Activated T-helper 17 cell treated with anti-CD3 and anti-CD28 coated beads, Interleukin-2, amount 50 U/mL, for 72 hours (primary cell): Measurements from ENCODE around the gene KLK4. TPM values are rescaled to one million over a fixed set of nuclear protein-coding genes. Genes with fewer than 3 reads are reported as not detected.

Experiments
- ATAC-seq: fragments of 150-1000 bp; cut with Tn5 transposase; replicated peaks from 2 replicates; pipeline ENCODE4 v1.10.0; 2021; ENCODE audit warnings: mild to moderate bottlenecking, moderate library complexity
- H3K27ac Mint-ChIP-seq: one replicate; pipeline ENCODE4 v1.8.0; 2022; ENCODE audit warnings: mixed read lengths
- H3K27me3 Mint-ChIP-seq: one replicate; pipeline ENCODE4 v1.8.0; 2022; ENCODE audit warnings: mixed read lengths
- H3K36me3 Mint-ChIP-seq: one replicate; pipeline ENCODE4 v1.8.0; 2022; ENCODE audit warnings: low read depth, mild to moderate bottlenecking, mixed read lengths
- H3K4me1 Mint-ChIP-seq: one replicate; pipeline ENCODE4 v1.8.0; 2022; ENCODE audit warnings: mixed read lengths
- H3K4me3 Mint-ChIP-seq: one replicate; pipeline ENCODE4 v1.8.0; 2022; ENCODE audit warnings: mild to moderate bottlenecking, mixed read lengths
- H3K9me3 Mint-ChIP-seq: one replicate; pipeline ENCODE4 v1.8.0; 2022; ENCODE audit warnings: mixed read lengths
- total RNA-seq, 2 donors: library from RNA; stranded (reverse); gene quantifications; one replicate each; pipeline ENCODE4 v1.2.3, GENCODE V29; 2022

KLK4 gene, protein sequence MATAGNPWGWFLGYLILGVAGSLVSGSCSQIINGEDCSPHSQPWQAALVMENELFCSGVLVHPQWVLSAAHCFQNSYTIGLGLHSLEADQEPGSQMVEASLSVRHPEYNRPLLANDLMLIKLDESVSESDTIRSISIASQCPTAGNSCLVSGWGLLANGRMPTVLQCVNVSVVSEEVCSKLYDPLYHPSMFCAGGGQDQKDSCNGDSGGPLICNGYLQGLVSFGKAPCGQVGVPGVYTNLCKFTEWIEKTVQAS
- not detected for total RNA-seq

- Mint-ChIP-seq H3K4me3 (no peak within 1 kb of the TSS), H3K4me1 (no peaks in the 10 kb centered on the region), H3K27ac (no peak within 1 kb of the TSS), H3K9me3 (no peaks in the 10 kb centered on the region), H3K36me3 (no peaks in the 10 kb centered on the region), H3K27me3 (peaks cover 52% of the 10 kb centered on the region)
- no peak for ATAC-seq
Measured at GRCh38 chr19:50911206-50912101, at the start of gene KLK4. Gene KLK4, minus strand, starts transcription at chr19:50911395. Its CDS starts 657 bp downstream, at chr19:50910738.

GRCh38 chr19:50959731-50960500 lies 48.7 kb upstream of the KLK4 start:
- H3K4me1 Mint-ChIP-seq: peaks cover 6% of the 10 kb centered on the region
- H3K36me3 Mint-ChIP-seq: no peaks in the 10 kb centered on the region
- H3K27ac Mint-ChIP-seq: no peak overlapping the region
- H3K27me3 Mint-ChIP-seq: peaks cover 40% of the 10 kb centered on the region
- peaks cover 16% of the 10 kb centered on the region for H3K9me3 Mint-ChIP-seq
- ATAC-seq: no peak
- H3K4me3 Mint-ChIP-seq: no peak overlapping the region

DNA sequence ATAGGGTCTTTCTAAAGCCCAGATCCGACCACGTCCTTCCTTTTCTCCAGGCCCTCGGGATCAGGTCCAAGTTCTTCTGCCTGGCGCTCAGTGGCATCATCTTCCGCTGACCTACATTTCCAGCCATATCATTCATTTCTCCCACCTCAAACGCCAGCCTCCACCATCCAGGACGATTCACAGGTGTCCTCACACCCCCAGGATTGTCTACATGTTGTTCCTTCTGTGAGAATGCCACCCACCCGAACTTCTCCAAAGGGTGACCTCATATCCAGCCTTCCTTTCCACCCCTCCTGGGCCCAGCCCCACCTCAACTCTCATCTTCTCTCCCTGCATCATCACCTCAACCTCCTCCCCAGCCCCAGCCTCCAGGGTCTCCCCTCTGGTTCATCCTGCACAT lies 46.4 kb upstream of the KLK4 start:
- no peak for ATAC-seq
- H3K36me3 Mint-ChIP-seq: no peaks in the 10 kb centered on the region
- H3K27me3 Mint-ChIP-seq: peaks cover 37% of the 10 kb centered on the region
- H3K4me3 Mint-ChIP-seq: no peak overlapping the region
- H3K4me1 Mint-ChIP-seq: peaks cover 6% of the 10 kb centered on the region
- no peak overlapping the region for H3K27ac Mint-ChIP-seq
- H3K9me3 Mint-ChIP-seq: peaks cover 12% of the 10 kb centered on the region

DNA sequence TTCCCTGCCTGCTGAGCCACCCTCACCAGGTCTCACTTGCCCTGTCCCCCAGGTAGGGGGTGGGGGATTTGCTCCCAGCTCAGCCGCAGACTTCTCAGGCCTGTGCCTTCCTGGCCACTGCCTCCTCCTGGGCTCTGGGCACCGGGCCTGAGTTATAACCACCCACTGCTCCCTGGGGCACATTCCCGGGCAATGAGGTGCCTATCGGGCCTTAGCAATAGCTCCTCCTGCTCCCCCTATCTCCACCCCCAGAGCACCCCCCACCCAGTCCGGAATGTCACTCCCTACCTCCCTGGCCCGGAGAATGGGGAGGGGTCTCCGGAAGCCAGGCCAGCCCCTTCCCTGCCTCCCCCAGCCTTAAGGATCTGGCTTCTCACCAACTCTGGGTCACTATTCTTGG lies 41.7 kb upstream of the KLK4 start, which contains the start of gene KLK5:
Gene KLK5 (minus strand): TSS at position 129 of the 400 bp plus-strand sequence. CDS start 381 bp downstream, outside the sequence.
- no peak within 1 kb of the TSS for H3K4me3 Mint-ChIP-seq
- H3K9me3 Mint-ChIP-seq: no peaks in the 10 kb centered on the region
- H3K4me1 Mint-ChIP-seq: no peaks in the 10 kb centered on the region
- peaks cover 31% of the 10 kb centered on the region for H3K27me3 Mint-ChIP-seq
- no peak within 1 kb of the TSS for H3K27ac Mint-ChIP-seq
- no peaks in the 10 kb centered on the region for H3K36me3 Mint-ChIP-seq
- ATAC-seq: no peak

DNA sequence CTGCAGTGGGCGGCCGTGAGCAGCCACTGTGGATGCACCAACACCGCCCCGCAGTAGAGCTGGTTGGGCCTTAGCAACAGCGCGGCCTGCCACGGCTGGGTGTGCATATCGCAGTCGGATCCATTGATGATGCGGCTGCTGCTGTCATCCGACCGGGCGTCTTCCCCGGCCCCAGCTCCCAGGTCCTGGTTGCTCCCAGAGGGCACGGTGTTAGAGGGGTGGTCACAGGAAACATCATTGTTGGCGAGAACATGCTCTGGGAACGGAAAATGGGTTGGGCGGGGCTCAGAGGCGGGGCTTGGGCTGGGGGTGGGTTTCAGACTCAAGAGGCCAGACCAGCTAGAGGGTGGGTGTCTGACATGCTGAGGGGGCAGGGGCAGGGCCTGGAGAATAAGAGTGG lies 38.7 kb upstream of the KLK4 start:
- ATAC-seq: no peak
- Mint-ChIP-seq H3K9me3 (no peaks in the 10 kb centered on the region), H3K4me3 (no peak overlapping the region), H3K27me3 (peaks cover 31% of the 10 kb centered on the region), H3K4me1 (no peaks in the 10 kb centered on the region), H3K27ac (no peak overlapping the region), H3K36me3 (no peaks in the 10 kb centered on the region)

DNA sequence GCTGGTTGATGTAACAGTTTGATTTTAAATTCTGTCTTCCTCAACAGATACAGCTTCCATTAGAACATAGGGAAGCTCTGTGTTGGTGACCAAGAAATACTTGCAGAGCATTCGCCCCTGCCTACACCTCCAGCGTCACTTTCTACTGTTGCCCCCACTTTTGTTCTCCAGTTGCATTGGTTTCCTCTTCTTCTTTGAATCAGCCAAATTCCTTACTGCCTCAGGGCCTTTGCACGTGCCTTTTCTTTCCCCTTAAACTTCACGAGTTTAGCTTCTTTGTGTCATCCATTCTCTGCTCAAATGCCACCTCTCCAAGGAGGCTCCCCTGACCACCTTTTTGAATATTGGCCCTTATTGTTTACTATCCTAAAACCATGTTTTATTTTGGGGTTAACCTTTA lies 35.9 kb upstream of the KLK4 start:
- Mint-ChIP-seq H3K9me3 (no peaks in the 10 kb centered on the region), H3K27ac (no peak overlapping the region), H3K36me3 (no peaks in the 10 kb centered on the region), H3K27me3 (peaks cover 29% of the 10 kb centered on the region), H3K4me1 (no peaks in the 10 kb centered on the region), H3K4me3 (no peak overlapping the region)
- ATAC-seq: no peak

DNA sequence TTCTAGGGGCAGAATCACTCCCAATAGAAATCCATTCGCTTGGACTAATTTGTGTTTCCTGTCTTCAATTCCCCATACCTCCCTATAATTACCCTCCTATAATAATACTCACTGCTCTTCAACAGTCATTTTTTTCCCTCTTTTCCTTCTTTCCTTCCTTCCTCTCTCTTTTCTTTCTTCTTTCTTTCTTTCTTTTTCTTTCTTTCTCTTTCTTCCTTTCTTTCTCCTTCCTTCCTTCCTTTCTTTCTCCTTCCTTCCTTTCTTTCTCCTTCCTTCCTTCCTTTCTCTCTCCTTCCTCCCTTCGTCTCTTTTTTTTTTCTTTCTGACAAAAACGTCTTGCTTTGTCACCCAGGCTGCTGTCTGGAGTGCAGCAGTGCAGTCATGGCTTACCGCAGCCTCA lies 33.6 kb upstream of the KLK4 start:
- no peak for ATAC-seq
- Mint-ChIP-seq H3K36me3 (no peaks in the 10 kb centered on the region), H3K9me3 (no peaks in the 10 kb centered on the region), H3K4me1 (no peaks in the 10 kb centered on the region), H3K27ac (no peak overlapping the region), H3K27me3 (peaks cover 26% of the 10 kb centered on the region), H3K4me3 (no peak overlapping the region)

GRCh38 chr19:50943074-50943828 lies 32.1 kb upstream of the KLK4 start:
- H3K27me3 Mint-ChIP-seq: peaks cover 22% of the 10 kb centered on the region
- H3K27ac Mint-ChIP-seq: no peak overlapping the region
- no peak for ATAC-seq
- H3K4me1 Mint-ChIP-seq: no peaks in the 10 kb centered on the region
- H3K36me3 Mint-ChIP-seq: no peaks in the 10 kb centered on the region
- H3K9me3 Mint-ChIP-seq: peaks cover 3% of the 10 kb centered on the region
- no peak overlapping the region for H3K4me3 Mint-ChIP-seq

GRCh38 chr19:50939596-50939995 lies 28.4 kb upstream of the KLK4 start:
- no peak for ATAC-seq
- Mint-ChIP-seq H3K27ac (no peak overlapping the region), H3K4me1 (no peaks in the 10 kb centered on the region)

GRCh38 chr19:50933640-50934039 lies 22.4 kb upstream of the KLK4 start:
- Mint-ChIP-seq H3K4me1 (no peaks in the 10 kb centered on the region), H3K27ac (no peak overlapping the region), H3K27me3 (peaks cover 25% of the 10 kb centered on the region), H3K36me3 (no peaks in the 10 kb centered on the region), H3K9me3 (no peaks in the 10 kb centered on the region), H3K4me3 (no peak overlapping the region)
- ATAC-seq: no peak

More at GRCh38 chr19:50939596-50939995, 28.4 kb upstream of the KLK4 start:
- H3K27me3 Mint-ChIP-seq: peaks cover 21% of the 10 kb centered on the region
- no peak overlapping the region for H3K4me3 Mint-ChIP-seq
- no peaks in the 10 kb centered on the region for H3K36me3 Mint-ChIP-seq
- peaks cover 3% of the 10 kb centered on the region for H3K9me3 Mint-ChIP-seq

DNA sequence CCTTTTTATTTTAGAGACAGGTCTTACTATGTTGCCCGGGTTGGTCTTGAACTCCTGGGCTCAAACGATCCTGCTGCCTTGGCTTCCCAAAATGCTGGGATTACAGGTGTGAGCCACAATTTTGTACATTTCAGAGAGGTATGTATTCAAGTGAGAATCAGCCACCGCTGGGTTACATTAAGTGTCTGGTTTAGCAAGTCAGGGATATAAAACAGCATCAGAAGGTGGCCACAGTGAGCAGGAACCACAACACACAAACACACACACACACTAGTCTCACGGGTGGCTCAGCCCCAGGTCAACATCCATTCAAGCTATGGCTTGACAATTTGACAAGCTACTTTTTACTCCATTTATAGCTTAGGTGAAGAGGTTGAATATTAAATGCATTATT lies 21.5 kb upstream of the KLK4 start:
- ATAC-seq: no peak
- Mint-ChIP-seq H3K4me3 (no peak overlapping the region), H3K9me3 (no peaks in the 10 kb centered on the region), H3K27ac (no peak overlapping the region), H3K36me3 (no peaks in the 10 kb centered on the region), H3K27me3 (peaks cover 29% of the 10 kb centered on the region), H3K4me1 (no peaks in the 10 kb centered on the region)

GRCh38 chr19:50932018-50932689 lies 21.0 kb upstream of the KLK4 start:
- Mint-ChIP-seq H3K4me1 (no peaks in the 10 kb centered on the region), H3K36me3 (no peaks in the 10 kb centered on the region), H3K27ac (no peak overlapping the region), H3K9me3 (no peaks in the 10 kb centered on the region), H3K27me3 (peaks cover 32% of the 10 kb centered on the region), H3K4me3 (no peak overlapping the region)
- ATAC-seq: no peak

DNA sequence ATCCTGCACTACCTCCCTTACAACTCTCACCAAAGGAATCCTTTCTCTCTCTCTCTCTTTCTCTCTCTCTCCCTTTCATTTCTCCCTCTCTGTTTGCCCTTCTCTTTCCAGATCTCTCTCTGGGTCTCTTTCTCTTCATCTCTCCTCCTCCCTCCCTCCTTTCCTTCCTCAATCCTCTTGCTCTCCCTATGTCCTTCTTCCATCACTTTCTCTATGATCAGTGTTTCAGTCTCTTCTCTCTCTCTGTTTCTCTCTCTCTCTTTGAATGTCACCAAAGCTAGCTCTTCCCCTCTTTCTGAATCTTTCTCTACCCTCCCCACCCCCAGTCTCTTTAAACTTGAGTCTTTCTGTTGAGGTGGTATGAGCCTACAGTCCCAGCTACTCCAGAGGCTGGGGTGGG lies 19.8 kb upstream of the KLK4 start:
- Mint-ChIP-seq H3K9me3 (no peaks in the 10 kb centered on the region), H3K4me3 (no peak overlapping the region), H3K27ac (no peak overlapping the region), H3K27me3 (peaks cover 32% of the 10 kb centered on the region), H3K36me3 (no peaks in the 10 kb centered on the region), H3K4me1 (no peaks in the 10 kb centered on the region)
- no peak for ATAC-seq
